Activated CD8-positive, alpha-beta memory T cell treated with anti-CD3 and anti-CD28 coated beads for 1 hour (primary cell): Measurements from ENCODE around the gene SMIM13.
"Not testable (repeated sequence)": the region's sequence is repeated elsewhere in the genome, so short reads cannot be mapped to it uniquely, and the experiment has no call there.

Experiments used
- DNase-seq, 2 donors: peaks; one replicate each; pipeline ENCODE4 v3.0.0-alpha.2; 2020; ENCODE audit warnings: low read depth in 1 of 2; ENCODE audit errors: extremely low read depth in 1 of 2

Gene SMIM13

GRCh38 chr6:11083491-11083890 lies 10.1 kb upstream of the SMIM13 start:
- DNase-seq: no peak

- no peak for DNase-seq
These were observed 9.7 kb upstream of the SMIM13 start for GRCh38 chr6:11083956-11084355.

DNA sequence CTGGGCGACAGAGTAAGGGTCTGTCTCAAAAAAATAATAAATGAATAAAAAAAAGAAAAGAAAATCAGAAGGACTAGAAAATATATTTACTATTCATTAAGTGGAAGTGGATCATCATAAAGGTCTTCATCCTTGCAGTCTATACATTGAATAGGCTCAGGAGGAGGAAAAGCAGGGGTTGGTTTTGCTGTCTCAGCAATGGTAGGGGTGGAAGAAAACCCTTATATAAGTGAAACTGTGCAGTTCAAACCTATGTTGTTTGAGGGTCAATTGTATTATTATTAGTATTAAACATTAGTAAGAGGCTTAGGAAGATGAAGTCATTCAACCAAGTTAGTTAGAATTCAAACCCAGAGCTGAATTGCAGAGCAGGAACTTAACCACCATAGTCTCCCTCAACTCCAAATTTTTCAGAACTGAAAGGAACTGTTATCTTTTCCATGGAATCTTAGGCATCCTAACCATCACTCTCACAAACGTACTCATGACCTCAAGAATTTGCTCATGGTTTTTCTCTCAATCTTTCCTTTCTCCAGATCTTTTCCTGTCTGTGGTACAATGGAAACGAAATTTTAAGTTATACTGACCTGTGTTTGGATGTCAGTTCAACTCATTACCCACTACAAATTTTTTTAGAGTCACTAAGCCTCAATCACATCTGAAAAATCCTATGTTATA lies 7.7 kb upstream of the SMIM13 start:
- no peak for DNase-seq

DNA sequence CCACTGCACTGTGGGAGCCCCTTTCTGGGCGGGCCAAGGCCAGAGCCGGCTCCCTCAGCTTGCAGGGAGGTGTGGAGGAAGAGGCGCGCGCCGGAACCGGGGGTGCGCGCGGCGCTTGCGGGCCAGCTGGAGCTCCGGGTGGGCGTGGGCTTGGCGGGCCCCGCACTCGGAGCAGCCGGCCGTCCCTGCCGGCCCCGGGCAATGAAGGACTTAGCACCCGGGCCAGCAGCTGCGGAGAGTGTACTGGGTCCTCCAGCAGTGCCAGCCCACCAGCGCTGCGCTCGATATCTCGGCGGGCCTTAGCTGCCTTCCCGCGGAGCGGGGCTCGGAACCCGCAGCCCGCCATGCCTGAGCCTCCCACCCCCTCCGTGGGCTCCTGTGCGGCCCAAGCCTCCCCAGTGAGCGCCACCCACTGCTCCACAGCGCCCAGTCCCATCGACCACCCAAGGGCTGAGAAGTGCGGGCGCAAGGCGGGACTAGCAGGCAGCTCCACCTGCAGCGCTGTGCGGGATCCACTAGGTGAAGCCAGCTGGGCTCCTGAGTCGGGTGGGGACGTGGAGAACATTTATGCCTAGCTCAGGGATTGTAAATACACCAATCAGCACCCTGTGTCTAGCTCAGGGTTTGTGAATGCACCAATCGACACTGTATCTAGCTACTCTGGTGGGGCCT lies 6.4 kb upstream of the SMIM13 start:
- not testable (repeated sequence) for DNase-seq

- no peak for DNase-seq
These were observed 3.9 kb upstream of the SMIM13 start for GRCh38 chr6:11089695-11090094.

GRCh38 chr6:11091141-11091540 lies 2.5 kb upstream of the SMIM13 start:
- DNase-seq: not testable (repeated sequence)

- no peak for DNase-seq
These were observed 812 bp upstream of the SMIM13 start for GRCh38 chr6:11092668-11093375.

- DNase-seq: no peak
These were observed 333 bp upstream of the SMIM13 start for GRCh38 chr6:11093376-11093625.

DNA sequence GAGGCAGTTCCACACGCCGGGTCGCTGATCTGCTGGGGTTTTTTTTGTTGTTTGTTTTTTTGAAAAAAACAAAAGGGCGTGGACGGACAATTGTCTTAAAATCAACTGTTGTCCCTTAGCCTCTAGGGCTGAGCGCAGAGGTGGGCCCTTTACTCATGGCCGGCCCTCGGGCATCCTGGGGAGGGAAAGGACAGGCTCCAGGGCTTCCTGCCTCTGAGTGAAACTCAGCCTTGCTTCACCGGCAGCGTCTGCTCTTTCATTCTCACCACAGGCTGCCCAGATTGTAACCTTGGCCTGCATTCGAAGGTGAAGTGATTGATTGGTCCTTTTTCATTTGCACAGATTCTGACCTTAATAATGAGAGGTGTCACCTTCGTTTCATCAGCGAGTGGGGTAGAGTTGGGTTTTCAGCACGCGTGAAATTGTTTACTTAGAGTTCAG lies 797 bp downstream of the SMIM13 start:
- DNase-seq: peak in 1 of 2 donors; percentile 8

DNA sequence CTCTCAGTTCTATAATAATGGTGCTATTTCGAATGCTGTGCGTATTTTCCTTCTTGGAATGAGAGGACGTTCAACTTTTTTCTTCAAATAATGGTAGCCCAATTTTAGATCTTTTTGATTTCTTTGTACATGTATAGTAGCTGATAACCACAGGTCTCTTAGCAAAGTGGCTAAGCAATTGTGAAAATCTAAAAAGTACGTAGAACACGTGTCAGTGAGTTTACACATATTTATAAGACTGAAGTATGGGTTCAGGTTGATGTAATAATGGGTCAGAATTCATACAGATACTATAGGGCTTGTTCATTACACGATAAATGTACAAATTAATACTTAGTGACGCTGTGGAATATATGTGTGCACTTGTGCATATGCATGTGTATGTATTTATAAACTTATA lies 1.3 kb downstream of the SMIM13 start:
- no peak for DNase-seq

- DNase-seq: no peak
These were observed 2.5 kb downstream of the SMIM13 start for GRCh38 chr6:11096109-11096508.

GRCh38 chr6:11097476-11097875 lies 3.8 kb downstream of the SMIM13 start:
- DNase-seq: no peak

- no peak for DNase-seq
These were observed 4.4 kb downstream of the SMIM13 start for GRCh38 chr6:11098004-11098403.

DNA sequence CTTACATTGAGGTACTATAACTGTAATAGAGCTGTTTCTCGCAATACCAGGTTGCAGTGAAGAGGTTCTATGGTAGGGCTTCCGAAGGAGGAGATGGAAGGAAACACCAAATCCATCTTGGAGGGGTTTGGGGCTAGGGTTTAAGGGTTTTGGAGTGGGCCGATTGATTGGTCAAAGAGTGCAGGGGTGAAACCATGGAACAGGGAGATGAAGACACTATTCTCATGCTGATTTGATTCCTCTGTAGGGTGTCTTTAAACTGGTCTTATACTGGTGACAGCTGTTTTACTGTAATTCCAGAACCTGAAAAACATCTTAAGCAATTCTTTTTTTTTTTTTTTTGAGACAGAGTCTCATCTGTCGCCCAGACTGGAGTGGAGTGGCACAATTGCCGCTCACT lies 7.8 kb downstream of the SMIM13 start:
- no peak for DNase-seq

DNA sequence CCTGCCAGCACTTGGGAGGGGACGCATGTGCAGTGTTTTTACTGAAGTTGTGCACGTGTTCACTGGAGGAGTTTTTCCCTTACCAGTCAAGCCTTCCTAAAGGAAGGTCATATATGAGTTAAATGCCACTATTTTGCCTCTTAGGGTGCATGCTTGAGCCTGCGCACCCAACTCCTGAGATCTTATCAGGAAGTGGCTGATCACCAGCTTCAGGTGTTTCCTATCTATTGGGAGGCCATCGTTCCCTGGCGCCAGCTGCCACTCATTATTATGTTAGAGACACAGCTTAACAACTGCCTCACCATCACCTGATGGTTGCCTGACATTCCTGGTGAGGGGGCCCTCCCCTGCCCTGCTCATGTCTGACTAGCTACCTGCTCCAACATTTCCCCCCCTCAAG lies 9.4 kb downstream of the SMIM13 start:
- DNase-seq: no peak

DNA sequence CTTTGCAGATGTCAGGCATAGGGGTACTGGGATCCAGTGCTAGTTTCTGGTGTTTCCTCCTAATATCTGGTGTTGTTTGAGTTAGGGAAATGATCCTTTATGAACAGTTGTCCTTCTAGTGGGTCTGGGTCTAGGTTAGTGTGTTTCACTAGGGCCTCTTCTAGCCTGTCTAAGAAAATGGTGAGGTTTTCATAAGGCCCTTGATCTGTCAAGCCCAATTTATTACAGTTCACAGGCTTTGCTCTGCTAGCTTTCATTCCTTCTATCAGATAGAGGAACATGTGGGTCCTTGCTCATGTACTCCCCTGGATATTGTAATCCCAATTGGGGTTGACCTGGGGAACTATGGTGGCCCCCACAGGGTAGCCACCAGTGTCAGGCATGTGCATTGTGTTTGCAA lies 15.1 kb downstream of the SMIM13 start:
- no peak for DNase-seq

DNA sequence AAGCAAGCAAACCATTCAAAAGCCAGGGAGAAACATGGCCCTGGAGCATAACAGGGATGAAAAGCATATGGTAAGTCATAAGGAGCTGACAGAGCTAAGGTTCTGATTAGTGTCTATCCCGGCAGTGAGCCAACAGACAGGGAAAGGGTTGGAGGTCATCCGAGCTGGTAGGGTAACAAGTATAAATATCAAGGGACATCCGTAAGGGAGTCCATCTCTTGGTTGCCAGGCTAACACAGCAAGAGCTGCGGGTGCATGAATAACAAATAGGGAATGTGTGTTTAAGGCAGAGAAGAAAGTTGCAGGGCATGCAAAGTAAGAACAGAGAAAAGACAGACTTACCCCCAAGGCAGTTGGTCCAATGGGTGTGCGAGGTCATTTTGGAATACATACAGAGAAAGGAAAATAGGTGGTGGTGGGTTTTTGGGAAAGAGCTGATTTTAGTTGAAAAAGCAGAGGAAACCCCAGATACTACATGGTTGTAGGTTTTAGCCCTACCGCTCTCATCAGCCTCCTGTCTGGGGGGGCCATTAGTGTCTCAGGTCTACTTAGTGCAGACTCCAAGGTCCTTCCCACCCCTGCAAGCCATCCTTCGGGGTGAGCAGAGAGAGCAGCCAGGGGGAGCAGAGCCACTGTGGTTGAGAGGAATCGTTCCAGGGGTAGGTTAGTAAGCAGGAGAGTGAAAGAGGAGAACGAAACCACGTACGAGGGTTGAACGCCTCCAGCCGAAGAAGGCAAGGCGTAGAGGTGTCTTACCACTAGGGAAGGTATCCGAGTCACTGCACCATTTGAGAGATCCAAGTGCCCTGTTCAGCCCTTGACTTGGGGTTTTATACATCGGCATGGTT lies 17.5 kb downstream of the SMIM13 start, which contains the start of gene ERVFRD-1:
Gene ERVFRD-1, minus strand, starts transcription at position 805 of the 848 bp plus-strand sequence. CDS start 6,415 bp downstream, outside the sequence.
- no peak for DNase-seq

GRCh38 chr6:11111769-11112437 lies 18.3 kb downstream of the SMIM13 start:
- DNase-seq: no peak

DNA sequence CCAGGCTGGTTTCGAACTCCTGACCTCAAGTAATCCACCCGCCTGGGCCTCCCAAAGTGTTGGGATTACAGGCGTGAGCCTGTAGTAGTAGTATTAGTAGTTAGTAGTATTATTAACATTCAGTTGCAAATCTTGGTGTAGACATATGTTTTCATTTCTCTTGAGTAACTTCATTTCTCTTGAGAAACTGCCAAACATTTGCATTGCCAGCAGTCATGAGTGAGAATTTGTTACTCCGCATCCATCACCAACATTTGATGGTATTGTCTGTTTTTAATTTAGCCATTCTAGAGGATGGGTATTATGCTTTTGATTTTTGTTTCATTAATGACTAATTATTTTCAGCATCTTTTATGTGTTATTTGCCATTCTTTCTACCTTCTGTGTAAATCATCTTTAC lies 19.4 kb downstream of the SMIM13 start:
- DNase-seq: no peak

GRCh38 chr6:11115808-11116536 lies 22.3 kb downstream of the SMIM13 start:
- not testable (repeated sequence) for DNase-seq
